Neural progenitor cell (in vitro differentiated cells): ENCODE data around the gene GNA15.

Experiments used
- CTCF ChIP-seq: fragments of 200-600 bp; sonication (generic); IDR thresholded peaks from 2 replicates; pipeline ENCODE4 v1.5.1; 2017; ENCODE audit warnings: antibody characterized with exemption, mild to moderate bottlenecking
- EZH2 ChIP-seq: fragments of 200-600 bp; sonication (generic); IDR thresholded peaks from 2 replicates; pipeline ENCODE4 v1.6.1; 2017; ENCODE audit warnings: antibody characterized with exemption, mild to moderate bottlenecking, moderate library complexity

- TF ChIP-seq CTCF (no peak), EZH2 (no peak)
Observed at GRCh38 chr19:3183721-3184641, 48.1 kb downstream of the GNA15 start.
